Measurements from ENCODE around the gene RGCC. TPM values are rescaled to one million over a fixed set of nuclear protein-coding genes. Genes with fewer than 3 reads are reported as not detected.

Gene RGCC
- total RNA-seq, 1 experiment from 2014 or later: 0.40 TPM

Other genes with a start within 250 kb of the RGCC start
- 18.3 and 26.7 TPM in 2 replicates for gene MTRF1, start 194.0 kb upstream of the RGCC start, total RNA-seq (2014; rRNA removed; shearing (Covaris generic))
- 4.2 and 6.7 TPM in 2 replicates for gene NAA16, start 146.3 kb upstream of the RGCC start, total RNA-seq (2014; rRNA removed; shearing (Covaris generic))

Data from SK-MEL-5 (cell line).